ENCODE measurements around the gene LURAP1L.

The LURAP1L gene, protein sequence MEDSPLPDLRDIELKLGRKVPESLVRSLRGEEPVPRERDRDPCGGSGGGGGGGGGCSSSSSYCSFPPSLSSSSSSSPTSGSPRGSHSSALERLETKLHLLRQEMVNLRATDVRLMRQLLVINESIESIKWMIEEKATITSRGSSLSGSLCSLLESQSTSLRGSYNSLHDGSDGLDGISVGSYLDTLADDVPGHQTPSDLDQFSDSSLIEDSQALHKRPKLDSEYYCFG

GRCh38 chr9:12774861-12775678 lies at the start of gene LURAP1L:
LURAP1L (plus strand) TSS chr9:12775020; CDS start chr9:12775716, 696 bp downstream.
- DNase-seq, result no peak

- no peak for DNase-seq
Measured at GRCh38 chr9:12726795-12727194, 48.0 kb upstream of the LURAP1L start.

GRCh38 chr9:12730198-12730597 lies 44.6 kb upstream of the LURAP1L start:
- no peak for DNase-seq

DNA sequence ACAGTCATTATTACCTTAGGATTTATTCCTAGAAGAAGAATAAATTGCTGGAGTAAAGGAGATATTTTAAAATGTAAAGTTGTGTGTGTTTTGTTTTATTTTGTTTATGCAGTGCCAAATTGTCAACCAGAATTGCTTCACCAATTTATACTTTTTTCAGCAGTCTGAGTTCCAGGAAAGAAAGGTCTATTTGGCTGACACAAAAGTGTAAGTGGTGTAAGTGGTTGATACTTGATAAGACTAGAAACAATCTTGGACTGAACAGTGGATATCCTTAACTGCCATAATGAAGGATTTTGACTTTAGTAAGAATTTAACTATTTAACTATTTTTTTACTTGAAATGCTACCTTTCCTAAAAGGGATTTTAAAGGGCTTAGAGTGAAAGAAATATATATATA lies 43.9 kb upstream of the LURAP1L start:
- DNase-seq, result no peak

- no peak for DNase-seq
Measured at GRCh38 chr9:12732971-12733370, 41.8 kb upstream of the LURAP1L start.

GRCh38 chr9:12735665-12736064 lies 39.2 kb upstream of the LURAP1L start:
- no peak for DNase-seq

- no peak for DNase-seq
Measured at GRCh38 chr9:12737871-12738270, 36.9 kb upstream of the LURAP1L start.

- DNase-seq, result no peak
Measured at GRCh38 chr9:12739014-12739652, 35.7 kb upstream of the LURAP1L start.

GRCh38 chr9:12740845-12741244 lies 34.0 kb upstream of the LURAP1L start:
- no peak for DNase-seq

DNA sequence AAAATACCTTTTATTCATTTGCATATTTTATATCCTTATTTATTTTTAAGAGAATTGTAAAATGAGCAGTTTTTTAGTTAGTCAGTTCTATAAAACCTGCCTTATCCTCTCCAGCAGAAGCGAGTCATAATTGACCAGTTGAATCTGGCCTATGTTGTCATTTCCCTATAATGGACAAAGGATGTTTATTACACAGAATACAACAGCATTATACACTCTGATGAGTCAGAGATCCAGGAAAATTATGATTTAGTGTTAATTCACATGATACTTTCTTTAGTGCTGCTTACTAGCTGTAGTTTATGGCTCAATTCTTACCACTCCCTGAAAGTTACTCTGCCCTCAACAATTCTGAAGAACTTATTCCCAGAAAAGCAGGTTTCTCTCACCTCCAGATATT lies 26.8 kb upstream of the LURAP1L start:
- DNase-seq, result no peak

DNA sequence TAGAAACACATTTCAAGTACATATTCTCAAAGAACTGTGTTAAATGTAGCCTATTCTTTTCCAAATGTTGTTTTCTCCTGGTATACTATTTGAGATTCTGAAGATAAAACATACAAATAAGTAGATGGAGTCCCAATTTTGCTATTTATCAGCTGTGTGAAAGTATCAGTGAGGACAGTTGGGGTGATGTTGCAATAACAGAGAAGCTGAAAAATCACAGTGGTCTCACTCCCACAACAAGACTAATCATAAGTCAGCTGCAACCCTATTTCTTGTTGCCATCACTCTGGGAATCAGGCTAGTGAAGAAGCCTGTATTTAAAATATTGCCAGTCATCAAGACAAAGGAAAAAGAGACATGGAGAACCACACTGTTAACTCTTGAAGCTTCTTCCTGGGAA lies 25.9 kb upstream of the LURAP1L start:
- no peak for DNase-seq

DNA sequence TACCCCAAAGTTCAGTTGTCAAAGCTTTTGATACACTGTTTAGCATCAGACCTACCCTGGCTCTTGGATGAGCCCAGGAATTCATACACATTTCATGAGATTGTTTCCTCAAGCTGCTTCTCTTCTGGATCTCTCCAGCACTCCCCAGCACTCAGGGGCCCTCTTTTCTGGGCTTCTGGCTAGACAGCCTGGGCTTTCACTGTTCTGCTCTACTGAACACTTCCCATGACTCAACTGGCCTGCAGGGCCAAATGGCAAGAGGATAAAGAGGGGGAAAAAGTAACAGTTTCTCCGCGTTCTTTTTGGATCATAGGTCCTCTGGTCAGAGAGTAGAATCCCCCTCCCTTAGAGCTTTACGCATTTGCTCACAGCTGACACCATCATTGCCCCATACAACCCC lies 20.9 kb upstream of the LURAP1L start:
- no peak for DNase-seq

- no peak for DNase-seq
Measured at GRCh38 chr9:12759761-12760160, 15.1 kb upstream of the LURAP1L start.

GRCh38 chr9:12760758-12761157 lies 14.1 kb upstream of the LURAP1L start:
- no peak for DNase-seq

DNA sequence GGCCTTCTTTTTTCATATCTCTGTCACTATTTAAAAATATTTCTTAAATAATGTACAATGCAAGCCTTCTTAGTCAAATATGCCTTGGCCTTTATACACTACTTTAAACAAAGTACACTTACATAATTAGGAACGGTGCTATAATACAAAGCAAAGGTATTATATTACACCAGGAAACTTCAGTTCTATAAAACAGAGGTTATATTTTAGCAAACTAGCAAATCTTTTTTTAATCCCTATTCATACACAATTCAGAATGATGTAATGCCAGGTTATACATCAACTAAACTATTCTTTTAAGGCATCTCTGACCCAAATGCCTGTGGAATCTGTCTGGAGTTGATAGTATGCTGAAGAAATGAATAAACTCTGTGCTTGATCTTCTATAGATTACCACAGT lies 10.7 kb upstream of the LURAP1L start:
- no peak for DNase-seq

- no peak for DNase-seq
Measured at GRCh38 chr9:12765088-12765798, 9.6 kb upstream of the LURAP1L start.

- DNase-seq, result no peak
Measured at GRCh38 chr9:12766357-12766756, 8.5 kb upstream of the LURAP1L start.

- no peak for DNase-seq
Measured at GRCh38 chr9:12770261-12770660, 4.6 kb upstream of the LURAP1L start.

GRCh38 chr9:12771891-12772290 lies 2.9 kb upstream of the LURAP1L start:
- no peak for DNase-seq

DNA sequence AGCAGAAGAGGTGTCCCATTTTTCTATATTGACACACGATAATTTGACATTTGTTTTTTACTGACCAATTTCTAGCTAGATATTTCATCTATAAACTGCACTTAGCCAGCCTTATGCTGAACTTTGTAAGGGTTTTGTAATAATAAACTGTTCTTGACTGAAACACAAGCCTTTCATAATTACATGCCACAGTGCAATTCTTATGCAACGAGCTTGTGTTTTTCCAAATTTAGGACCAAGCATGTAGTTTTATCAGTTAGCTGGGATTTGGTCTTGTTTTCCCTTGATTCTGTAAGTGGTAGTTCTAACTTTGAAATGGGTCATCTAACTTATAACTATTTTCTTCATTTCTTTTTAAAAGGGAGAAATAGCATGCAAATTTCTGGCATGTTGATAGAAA lies 1.3 kb upstream of the LURAP1L start:
- no peak for DNase-seq

GRCh38 chr9:12775679-12776512 lies 1.1 kb downstream of the LURAP1L start:
- DNase-seq, result peak; percentile 46

GRCh38 chr9:12776513-12777055 lies 1.8 kb downstream of the LURAP1L start:
- DNase-seq, result no peak
